ENCODE results near the gene RHBDL1.

RHBDL1 gene

GRCh38 chr16:674968-675883 is at the start of gene RHBDL1:
RHBDL1 (plus strand) TSS chr16:675671; CDS start chr16:675791, 120 bp downstream.
- no peak for DNase-seq (ENCODE audit: low read depth in 2 of 3, low spot score in 1 of 3)

DNA sequence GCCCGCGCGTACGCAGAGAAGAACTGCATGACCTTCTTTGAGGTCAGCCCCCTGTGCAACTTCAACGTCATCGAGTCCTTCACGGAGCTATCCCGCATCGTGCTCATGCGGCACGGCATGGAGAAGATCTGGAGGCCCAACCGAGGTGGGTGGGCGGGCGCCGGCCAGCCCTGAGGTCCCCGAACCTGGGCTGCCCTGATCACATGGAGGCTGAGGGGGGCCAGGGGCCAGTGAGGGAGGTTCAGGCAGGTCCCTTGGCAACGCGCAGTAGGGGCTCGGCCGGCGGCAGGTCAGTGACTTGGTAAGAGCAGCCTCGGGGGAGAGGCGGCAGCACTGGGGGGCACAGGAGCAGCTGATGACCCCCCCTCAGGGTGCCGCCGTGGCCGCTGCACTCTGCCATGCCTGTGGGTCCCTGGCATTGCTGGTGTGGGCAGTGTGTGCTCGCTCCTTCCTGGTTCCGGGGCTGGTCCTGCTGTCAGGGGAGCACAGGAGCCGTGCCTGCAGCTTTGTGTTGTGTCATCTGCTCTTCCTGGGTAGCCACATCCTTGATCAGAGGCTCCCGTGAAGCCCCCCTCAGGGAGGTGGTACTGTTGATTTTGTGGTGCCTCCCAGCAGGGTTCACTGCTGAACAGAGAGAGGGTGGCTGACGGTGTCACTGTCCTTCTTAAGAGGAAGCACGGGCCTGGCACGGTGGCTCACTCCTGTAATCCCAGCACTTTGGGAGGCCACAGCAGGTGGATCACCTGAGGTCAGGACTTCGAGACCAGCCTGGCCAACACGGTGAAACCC is 49.3 kb upstream of the RHBDL1 start:
- DNase-seq (ENCODE audit: low read depth in 2 of 3, low spot score in 1 of 3) = no peak

- DNase-seq (ENCODE audit: low read depth in 2 of 3, low spot score in 1 of 3) = no peak
These were observed 48.6 kb upstream of the RHBDL1 start for GRCh38 chr16:626787-627453.

DNA sequence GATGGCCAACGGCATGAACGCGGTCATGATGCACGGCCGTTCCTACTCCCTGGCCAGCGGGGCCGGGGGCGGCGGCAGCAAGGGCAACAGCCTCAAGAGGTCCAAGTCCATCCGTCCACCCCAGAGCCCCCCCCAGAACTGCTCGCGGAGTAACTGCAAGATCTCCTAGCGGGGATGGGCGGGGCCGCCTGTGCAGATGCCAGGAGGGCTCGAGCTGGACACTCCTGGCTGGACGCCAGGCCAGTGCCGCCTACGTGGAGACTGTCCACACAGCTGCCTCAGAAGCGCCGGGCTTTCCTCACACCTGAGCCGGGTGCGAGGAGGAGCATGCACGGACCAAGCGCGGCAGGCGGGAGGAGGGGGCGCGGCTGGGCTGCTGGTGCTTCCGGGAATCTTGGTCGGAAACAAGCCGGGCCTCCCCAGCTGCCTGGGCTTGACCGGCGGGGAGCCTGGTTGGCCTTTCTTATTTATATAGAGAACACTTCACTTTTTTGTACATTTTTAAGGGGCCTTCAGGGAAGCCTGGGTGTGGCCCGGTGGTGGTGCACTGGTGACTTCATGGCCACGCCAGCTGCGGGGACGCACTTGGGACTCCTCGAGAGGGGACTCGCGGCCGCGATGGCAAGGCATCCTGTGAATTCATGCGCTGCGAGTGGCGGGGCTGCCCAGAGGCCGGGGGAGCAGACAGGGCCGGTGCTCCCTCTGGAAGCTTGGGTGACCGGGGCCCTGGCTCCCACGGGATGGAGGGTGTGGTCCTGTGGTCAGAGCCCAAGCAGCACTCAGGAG is 47.8 kb upstream of the RHBDL1 start:
- no peak for DNase-seq (ENCODE audit: low read depth in 2 of 3, low spot score in 1 of 3)

DNA sequence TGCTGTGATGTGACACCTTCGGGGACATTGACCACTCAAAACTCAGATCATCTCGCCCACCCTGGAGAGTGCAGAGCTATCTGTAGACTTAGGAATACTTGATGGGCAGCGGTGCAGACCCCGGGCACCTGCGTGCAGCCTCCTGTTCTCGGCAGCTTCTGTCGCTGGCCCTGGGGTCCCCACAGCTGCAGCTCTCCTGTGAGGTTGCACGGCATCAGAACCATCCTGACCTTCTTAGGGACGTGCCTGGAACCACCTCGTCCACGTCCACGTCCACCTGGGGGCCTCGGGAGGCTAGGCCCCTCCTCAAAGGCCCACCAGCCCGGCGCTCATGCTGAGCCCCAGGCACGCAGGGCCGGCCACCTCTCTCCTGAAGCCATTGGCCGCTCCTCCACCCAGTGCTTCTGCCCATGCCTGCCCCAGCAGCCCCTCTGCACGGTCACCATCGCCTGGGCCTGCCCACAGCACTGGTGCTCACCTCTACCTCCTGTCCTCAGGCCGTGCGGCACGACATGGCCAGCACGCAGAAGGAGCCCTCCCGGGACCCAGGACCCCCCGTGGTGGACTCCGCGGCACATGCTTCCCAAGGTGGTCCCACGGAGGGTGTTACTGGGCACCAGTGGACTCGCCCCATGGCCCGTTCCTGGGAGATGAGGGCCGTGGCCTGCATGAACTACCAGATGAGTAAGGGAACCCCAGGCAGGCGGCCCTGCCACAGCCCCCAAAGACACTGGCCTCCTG is 47.0 kb upstream of the RHBDL1 start:
- no peak for DNase-seq (ENCODE audit: low read depth in 2 of 3, low spot score in 1 of 3)

- no peak for DNase-seq (ENCODE audit: low read depth in 2 of 3, low spot score in 1 of 3)
These were observed 46.2 kb upstream of the RHBDL1 start for GRCh38 chr16:629185-629832.

- no peak for DNase-seq (ENCODE audit: low read depth in 2 of 3, low spot score in 1 of 3)
These were observed 45.6 kb upstream of the RHBDL1 start for GRCh38 chr16:629833-630248.

- no peak for DNase-seq (ENCODE audit: low read depth in 2 of 3, low spot score in 1 of 3)
These were observed 45.1 kb upstream of the RHBDL1 start for GRCh38 chr16:630249-630814.

DNA sequence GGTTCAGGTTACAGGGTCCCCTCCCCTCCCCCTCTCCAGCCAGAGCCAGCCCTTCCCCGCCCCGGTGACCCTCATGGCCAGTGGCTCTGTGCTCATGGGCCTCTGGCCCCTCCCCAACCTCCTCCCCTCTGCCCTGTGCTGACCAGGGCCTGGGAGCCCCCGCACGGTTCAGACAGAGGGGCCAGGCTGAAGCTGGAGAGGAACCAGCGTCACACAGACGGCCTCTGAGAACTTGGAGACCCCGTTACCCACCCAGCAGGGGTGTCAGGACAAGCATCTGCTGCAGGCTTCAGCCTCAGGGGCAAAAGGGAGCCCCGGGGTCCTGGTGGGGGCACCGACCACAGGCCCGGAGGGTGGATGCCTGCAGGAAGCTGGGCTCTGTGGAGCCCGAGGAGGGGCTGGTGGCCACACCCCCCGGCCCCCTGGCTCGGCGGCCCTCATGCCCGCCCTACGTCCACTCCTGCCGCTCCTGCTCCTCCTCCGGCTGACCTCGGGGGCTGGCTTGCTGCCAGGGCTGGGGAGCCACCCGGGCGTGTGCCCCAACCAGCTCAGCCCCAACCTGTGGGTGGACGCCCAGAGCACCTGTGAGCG is 44.6 kb upstream of the RHBDL1 start, which contains the start of gene WFIKKN1:
WFIKKN1 (plus strand) TSS at position 171 of the 591 bp plus-strand sequence; CDS start at position 440, 269 bp downstream.
- no peak for DNase-seq (ENCODE audit: low read depth in 2 of 3, low spot score in 1 of 3)

GRCh38 chr16:631808-632358 is 43.6 kb upstream of the RHBDL1 start:
- no peak for DNase-seq (ENCODE audit: low read depth in 2 of 3, low spot score in 1 of 3)

DNA sequence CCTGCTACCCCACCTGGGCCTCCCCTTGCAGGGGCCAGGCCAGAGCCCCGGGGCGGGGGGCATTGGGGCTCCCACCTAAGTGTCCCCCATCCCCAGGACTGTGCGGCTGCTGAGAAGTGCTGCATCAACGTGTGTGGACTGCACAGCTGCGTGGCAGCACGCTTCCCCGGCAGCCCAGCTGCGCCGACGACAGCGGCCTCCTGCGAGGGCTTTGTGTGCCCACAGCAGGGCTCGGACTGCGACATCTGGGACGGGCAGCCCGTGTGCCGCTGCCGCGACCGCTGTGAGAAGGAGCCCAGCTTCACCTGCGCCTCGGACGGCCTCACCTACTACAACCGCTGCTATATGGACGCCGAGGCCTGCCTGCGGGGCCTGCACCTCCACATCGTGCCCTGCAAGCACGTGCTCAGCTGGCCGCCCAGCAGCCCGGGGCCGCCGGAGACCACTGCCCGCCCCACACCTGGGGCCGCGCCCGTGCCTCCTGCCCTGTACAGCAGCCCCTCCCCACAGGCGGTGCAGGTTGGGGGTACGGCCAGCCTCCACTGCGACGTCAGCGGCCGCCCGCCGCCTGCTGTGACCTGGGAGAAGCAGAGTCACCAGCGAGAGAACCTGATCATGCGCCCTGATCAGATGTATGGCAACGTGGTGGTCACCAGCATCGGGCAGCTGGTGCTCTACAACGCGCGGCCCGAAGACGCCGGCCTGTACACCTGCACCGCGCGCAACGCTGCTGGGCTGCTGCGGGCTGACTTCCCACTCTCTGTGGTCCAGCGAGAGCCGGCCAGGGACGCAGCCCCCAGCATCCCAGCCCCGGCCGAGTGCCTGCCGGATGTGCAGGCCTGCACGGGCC is 42.8 kb upstream of the RHBDL1 start:
- DNase-seq (ENCODE audit: low read depth in 2 of 3, low spot score in 1 of 3) = no peak

DNA sequence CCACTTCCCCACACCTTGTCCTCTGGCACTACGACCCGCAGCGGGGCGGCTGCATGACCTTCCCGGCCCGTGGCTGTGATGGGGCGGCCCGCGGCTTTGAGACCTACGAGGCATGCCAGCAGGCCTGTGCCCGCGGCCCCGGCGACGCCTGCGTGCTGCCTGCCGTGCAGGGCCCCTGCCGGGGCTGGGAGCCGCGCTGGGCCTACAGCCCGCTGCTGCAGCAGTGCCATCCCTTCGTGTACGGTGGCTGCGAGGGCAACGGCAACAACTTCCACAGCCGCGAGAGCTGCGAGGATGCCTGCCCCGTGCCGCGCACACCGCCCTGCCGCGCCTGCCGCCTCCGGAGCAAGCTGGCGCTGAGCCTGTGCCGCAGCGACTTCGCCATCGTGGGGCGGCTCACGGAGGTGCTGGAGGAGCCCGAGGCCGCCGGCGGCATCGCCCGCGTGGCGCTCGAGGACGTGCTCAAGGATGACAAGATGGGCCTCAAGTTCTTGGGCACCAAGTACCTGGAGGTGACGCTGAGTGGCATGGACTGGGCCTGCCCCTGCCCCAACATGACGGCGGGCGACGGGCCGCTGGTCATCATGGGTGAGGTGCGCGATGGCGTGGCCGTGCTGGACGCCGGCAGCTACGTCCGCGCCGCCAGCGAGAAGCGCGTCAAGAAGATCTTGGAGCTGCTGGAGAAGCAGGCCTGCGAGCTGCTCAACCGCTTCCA is 42.0 kb upstream of the RHBDL1 start:
- DNase-seq (ENCODE audit: low read depth in 2 of 3, low spot score in 1 of 3) = no peak

DNA sequence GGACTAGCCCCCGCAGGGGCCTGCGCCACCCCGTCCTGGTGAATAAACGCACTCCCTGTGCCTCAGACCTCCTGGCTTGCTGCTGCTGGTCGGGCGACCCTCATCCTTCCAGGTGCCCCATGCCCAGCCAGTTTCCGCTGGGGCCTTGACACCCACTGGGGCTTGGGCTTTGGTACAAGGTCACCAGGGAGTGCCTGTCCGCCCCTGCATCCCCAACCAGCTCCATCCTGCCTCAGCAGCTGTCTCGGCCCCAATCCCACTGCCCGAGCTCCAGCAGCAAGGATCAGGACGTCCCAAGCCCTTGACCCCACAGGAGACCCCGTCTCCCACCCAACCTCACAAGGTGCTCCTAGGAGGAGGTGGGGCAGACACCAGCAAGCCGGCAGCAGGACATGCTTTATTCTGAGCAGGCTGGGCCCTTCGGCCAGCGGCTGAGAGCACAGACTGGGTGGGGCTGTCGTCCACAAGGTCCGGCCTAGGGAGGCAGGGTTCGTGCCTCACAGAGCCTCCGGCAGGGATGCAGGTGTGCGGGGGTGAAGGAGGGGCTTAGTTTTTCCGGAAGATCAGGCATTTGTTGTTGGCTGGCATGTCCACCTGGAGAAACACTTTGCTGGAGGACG is 41.3 kb upstream of the RHBDL1 start:
- DNase-seq (ENCODE audit: low read depth in 2 of 3, low spot score in 1 of 3) = no peak

GRCh38 chr16:634996-635395 is 40.5 kb upstream of the RHBDL1 start:
- no peak for DNase-seq (ENCODE audit: low read depth in 2 of 3, low spot score in 1 of 3)

GRCh38 chr16:635573-636205 is 39.8 kb upstream of the RHBDL1 start:
- DNase-seq (ENCODE audit: low read depth in 2 of 3, low spot score in 1 of 3) = no peak

Measured in stimulated activated CD4-positive, alpha-beta T cell treated with anti-CD3 and anti-CD28 coated beads, Interleukin-12 subunit alpha, Interleukin-12 subunit beta, amount 100 ng/mL, for 48 hours (primary cell).